NCI-H82 (cell line): ENCODE measurements around the gene MYEOV.

Experiments used
- DNase-seq: peaks from one replicate; lab custom pipeline; 2025; lab: John Stamatoyannopoulos, UW

Gene MYEOV

GRCh38 chr11:69319255-69320106 is 25.5 kb downstream of the MYEOV start:
- DNase-seq, result no peak

- DNase-seq, result no peak
Observed at GRCh38 chr11:69320326-69320725, 26.4 kb downstream of the MYEOV start.

GRCh38 chr11:69320756-69321741 is 27.1 kb downstream of the MYEOV start:
- no peak for DNase-seq

GRCh38 chr11:69321877-69322361 is 28.0 kb downstream of the MYEOV start:
- DNase-seq, result peak; percentile 2

GRCh38 chr11:69325446-69325845 is 31.5 kb downstream of the MYEOV start:
- DNase-seq, result no peak

- no peak for DNase-seq
Observed at GRCh38 chr11:69326622-69327219, 32.8 kb downstream of the MYEOV start.

- DNase-seq, result no peak
Observed at GRCh38 chr11:69327741-69328191, 33.8 kb downstream of the MYEOV start.

- DNase-seq, result no peak
Observed at GRCh38 chr11:69328231-69328630, 34.3 kb downstream of the MYEOV start.

- DNase-seq, result no peak
Observed at GRCh38 chr11:69329581-69329980, 35.6 kb downstream of the MYEOV start.

GRCh38 chr11:69330330-69330729 is 36.4 kb downstream of the MYEOV start:
- DNase-seq, result no peak

- no peak for DNase-seq
Observed at GRCh38 chr11:69333149-69333710, 39.3 kb downstream of the MYEOV start.

- no peak for DNase-seq
Observed at GRCh38 chr11:69333879-69334278, 39.9 kb downstream of the MYEOV start.

GRCh38 chr11:69335007-69335780 is 41.2 kb downstream of the MYEOV start:
- no peak for DNase-seq

- no peak for DNase-seq
Observed at GRCh38 chr11:69335781-69336405, 41.9 kb downstream of the MYEOV start.

- DNase-seq, result no peak
Observed at GRCh38 chr11:69337211-69337721, 43.3 kb downstream of the MYEOV start.

- DNase-seq, result no peak
Observed at GRCh38 chr11:69339041-69339733, 45.2 kb downstream of the MYEOV start.

GRCh38 chr11:69339983-69340565 is 46.1 kb downstream of the MYEOV start:
- no peak for DNase-seq

GRCh38 chr11:69342588-69343330 is 48.8 kb downstream of the MYEOV start:
- DNase-seq, result no peak
